RCC 7860 (cell line): ENCODE measurements around the gene LAMC2.
"Not testable (repeated sequence)": the region's sequence is repeated elsewhere in the genome, so short reads cannot be mapped to it uniquely, and the experiment has no call there.

Experiments used
- DNase-seq: peaks from one replicate; pipeline ENCODE4 v3.0.0-alpha.2; 2015; ENCODE audit warnings: low spot score
- FAIRE-seq: peaks from 2 replicates; lab custom pipeline; 2012; peaks lifted over from hg19 to GRCh38; lab: Jason Lieb, UNC

The LAMC2 gene

GRCh38 chr1:183255073-183255472 lies 69.0 kb downstream of the LAMC2 start:
- FAIRE-seq (no peak), DNase-seq (no peak)

- FAIRE-seq: no peak
Observed at GRCh38 chr1:183259924-183260323, 73.9 kb downstream of the LAMC2 start.

DNA sequence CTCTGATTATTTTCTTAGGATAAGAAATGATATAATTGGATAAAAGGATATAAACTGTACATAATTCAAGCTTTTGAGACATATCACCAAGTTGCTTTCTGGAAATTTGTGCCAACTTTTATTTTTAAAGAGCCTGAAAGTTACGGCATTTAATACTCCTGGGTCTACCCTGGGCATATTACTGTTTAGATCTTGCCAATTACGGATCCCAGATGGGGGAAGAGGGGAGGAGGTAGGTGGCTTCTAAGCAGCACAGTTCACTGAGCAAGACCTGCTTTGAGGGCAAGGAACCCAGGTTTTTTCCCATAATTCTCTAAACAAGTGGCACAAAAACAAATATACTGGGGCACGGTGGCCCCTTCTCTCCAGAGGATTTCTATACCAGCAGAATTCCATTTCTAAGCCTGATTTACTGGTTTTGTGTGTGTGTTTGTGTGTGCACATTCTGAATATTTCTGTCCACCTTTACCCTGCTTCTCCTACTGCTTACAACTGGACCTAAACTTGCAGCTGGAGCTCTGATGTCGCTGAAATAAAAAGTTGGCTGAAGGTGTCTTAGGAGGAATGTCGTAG lies 76.7 kb downstream of the LAMC2 start:
- DNase-seq (no peak), FAIRE-seq (no peak)

More at GRCh38 chr1:183259924-183260323, 73.9 kb downstream of the LAMC2 start:
- DNase-seq: no peak

DNA sequence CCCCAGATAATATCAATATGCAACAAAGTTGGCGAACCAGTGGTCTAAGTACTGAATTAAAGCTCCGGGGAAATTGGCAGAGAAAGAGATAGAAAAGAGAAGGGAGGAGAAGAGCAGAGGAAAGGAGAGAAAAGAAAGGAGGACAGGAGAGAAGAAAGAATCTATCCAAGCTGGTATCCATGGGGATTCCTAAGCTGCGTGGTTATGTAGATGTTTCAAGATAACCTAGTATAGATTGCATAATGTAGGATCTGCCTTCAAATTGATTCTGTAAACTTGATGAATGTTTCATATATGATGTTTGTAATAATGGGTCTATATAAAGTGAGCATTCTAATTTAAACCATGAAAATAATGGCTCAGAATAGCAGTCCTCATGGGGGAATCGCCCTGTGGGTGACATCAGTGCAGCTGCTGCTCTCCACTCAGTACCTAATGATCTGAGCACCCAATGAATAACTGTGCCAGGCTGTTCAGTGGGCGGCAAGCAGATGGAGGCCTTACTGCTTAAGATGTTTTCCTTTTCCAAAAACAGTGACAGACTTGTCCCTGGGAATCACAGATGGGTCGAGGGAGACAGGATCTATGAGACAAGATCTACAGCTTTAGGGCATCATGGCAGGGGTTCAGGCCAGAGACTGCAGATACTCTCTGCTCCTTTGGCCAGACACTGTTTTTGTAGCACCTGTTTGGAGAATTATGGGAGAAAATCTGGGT lies 78.0 kb downstream of the LAMC2 start:
- DNase-seq (no peak), FAIRE-seq (no peak)

- DNase-seq: peak; percentile 27
- FAIRE-seq: no peak
Observed at GRCh38 chr1:183267646-183268431, 81.8 kb downstream of the LAMC2 start.

GRCh38 chr1:183270541-183271141 lies 84.6 kb downstream of the LAMC2 start:
- DNase-seq: no peak
- FAIRE-seq: no peak

DNA sequence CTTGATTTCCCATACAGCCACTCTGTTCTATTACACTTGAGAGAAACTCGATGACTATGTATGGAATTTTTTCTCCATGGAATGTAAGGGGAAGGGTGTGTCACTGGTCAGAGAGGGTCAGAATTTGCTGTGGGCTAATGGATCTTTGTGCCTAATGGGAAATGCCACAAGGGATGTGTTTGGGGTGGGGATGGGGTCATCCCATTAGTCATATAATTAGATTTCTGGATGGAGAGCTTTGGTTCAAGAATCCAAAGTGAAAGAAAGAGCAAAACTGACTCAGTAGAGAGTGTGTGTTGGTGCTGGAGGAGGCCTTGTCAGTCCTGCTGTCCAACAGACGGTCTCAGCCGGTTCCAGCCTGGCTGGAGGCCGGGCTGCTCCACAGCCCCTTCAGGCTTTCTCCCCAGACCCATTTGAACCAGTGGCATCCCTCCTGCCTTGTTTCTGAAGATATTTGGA lies 86.4 kb downstream of the LAMC2 start:
- peak; percentile 76 for DNase-seq
- FAIRE-seq: no peak

DNA sequence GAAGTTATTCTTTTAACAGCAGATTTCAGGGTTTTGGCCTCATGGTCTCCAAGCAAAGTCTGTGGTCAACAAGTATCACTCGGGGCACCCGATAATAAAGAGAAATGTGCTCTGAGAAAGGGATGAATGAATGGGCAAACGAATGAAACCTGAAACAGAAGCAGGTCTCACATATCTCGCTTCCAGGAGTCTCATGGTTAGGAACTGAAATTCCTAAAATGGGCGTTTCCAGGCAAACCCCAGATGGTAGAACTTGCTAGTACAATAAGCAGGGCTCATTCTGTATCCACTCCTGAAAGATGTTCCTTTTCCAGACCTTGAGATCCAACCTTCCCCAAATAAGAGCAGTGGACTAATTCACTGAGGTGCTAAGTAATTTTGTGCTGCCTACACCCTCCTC lies 87.2 kb downstream of the LAMC2 start:
- no peak for DNase-seq
- FAIRE-seq: no peak

GRCh38 chr1:183273984-183274383 lies 87.9 kb downstream of the LAMC2 start:
- not testable (repeated sequence) for DNase-seq, FAIRE-seq

GRCh38 chr1:183274836-183275235 lies 88.8 kb downstream of the LAMC2 start:
- FAIRE-seq (no peak), DNase-seq (no peak)

- FAIRE-seq (no peak), DNase-seq (no peak)
Observed at GRCh38 chr1:183275322-183275721, 89.3 kb downstream of the LAMC2 start.

DNA sequence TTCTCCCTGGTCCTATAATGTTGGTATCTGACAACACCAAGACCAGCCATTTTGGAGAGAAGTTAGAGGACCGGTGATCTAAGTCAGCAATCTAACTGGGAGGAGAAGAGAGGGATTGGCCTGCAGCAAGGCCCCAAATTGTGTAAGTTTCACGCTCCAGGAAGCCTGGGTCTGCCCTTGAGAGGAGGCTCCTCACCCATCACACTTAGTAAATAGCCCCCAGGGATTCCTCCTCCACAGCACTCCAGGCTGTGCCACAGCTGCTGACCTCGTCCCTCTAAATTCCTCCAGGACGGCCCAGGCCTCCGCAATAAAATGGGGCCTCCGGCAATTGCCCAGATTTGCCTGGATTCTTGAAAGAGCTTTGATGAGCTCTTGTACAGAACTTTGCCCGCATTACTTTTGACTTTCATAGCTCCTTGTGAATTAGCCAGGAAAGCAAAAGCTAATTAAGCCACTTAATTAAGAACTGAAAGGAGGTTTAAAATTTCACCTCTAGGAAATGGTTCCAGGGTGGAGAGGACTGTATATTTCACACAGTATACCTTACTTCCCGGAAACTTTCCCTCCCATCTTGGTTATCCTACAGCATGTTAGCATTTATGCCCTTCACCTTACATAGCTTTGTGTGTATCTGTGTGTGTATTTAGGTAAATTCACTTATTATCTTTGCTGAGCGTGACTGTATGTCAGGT lies 90.5 kb downstream of the LAMC2 start:
- FAIRE-seq: no peak
- no peak for DNase-seq

DNA sequence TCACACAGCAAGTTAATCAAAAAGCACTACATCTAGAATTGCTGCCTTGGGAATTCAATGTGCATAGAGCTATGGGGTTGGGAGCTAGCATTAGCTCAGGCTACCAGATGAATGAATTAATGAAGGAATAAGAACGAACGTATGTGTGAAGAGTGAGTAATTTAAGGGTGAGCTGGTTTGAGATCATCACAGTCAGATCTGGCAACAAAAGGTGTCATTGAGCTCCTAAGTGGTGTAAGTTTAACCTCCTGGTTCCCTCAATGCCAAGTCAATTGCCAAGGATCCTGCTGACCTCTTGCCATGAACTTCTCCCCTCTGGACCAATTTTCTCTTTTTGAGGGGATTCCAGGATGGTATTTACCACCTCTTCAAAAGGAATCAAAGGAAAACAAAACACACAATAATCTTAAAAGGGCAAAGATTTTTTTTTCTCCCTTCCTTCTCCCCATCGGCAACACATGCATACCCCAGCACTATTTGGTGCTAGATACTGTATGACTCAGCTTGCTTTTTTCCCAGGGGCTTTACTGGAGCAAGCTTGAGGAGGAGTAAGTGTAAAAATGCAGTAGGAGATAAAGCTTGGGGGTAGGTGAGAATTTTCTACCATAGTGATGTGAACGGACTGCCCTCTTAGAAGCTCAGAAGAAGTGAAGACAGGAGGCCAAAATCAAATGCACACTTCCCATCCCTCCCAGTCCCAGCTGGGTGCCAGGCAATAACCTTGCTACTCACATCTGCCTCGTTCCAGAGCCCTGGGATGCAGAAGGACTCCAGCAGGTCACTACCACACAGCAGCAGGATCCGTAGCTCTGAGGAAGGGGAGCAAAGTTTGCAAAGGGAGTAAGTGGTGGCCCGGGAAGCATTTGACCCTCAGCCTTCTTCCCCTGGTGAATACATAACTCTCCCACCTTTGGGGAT lies 92.0 kb downstream of the LAMC2 start:
- FAIRE-seq (no peak), DNase-seq (no peak)

GRCh38 chr1:183278739-183279591 lies 92.9 kb downstream of the LAMC2 start:
- DNase-seq: no peak

DNA sequence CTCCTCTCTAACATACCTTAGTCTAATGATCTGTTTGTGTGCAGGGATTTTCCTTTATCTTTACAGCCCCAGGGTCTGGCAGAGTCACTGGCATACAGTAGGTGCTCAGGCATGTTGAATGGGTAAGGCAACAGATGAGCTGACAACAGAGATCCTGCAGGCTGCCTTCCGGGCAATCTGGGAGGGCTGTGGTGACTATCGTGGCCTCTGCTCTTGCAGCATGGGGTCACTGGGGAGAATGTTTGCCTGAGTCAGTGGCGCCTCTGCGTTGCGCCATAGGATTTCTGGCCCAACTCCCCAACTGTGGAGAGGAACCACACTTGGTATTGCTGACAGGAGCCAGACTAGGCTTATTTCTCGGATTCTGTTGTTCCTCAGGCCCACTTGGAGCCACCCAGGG lies 93.8 kb downstream of the LAMC2 start:
- DNase-seq: no peak
- FAIRE-seq: no peak

More at GRCh38 chr1:183278739-183279591, 92.9 kb downstream of the LAMC2 start:
- no peak for FAIRE-seq

DNA sequence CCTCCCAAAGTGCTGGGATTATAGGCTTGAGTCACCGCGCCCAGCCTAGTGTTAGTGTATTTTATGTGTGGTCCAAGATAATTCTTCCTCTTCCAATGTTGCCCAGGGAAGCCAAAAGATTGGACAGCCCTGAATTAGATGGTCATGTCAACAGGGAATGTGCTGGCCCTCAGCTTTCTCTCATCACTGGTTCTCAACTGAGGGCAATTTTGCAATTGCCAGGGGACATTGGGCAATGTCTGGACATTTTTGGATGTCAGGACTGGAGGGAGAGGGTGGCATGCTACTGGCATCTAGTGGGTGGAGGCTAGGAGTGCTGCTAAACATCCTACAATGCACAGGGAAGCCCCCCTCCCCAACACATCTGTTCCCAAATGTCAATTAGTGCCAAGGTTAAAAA lies 95.0 kb downstream of the LAMC2 start:
- DNase-seq (no peak), FAIRE-seq (no peak)

DNA sequence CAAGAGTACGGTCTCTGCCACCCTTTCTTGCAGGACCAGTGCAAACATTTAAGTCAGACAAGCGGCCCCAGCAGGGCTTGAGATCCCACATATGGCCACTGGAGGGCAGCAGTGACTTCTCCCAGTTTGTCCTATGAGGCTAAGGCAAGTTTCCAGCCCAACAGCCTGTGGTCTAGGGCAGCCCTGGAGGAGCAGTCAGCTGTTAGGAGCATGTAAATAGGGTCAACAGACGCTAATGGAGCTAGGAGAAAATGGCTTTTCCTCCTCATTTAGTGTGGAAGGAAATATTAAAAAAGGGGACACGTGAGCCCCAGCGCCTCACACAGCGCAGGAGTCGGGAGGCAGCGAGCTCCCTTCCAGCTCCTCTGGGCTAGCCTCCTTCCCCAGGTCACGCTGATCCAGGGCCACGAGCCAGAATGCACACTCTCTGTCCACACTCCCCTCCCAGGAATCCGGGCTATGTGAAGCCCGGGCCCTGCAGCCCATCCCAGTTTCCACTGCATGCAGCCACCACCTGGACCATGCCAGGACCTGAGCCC lies 95.6 kb downstream of the LAMC2 start:
- FAIRE-seq (peak; percentile 71), DNase-seq (peak; percentile 59)

GRCh38 chr1:183282101-183282855 lies 96.2 kb downstream of the LAMC2 start:
- FAIRE-seq (no peak), DNase-seq (no peak)
